Measurements from ENCODE around the gene NPHS1. TPM values are rescaled to one million over a fixed set of nuclear protein-coding genes. Genes with fewer than 3 reads are reported as not detected.

Gene NPHS1
- total RNA-seq, 2 donors from 2014 or later = not detected

DNA sequence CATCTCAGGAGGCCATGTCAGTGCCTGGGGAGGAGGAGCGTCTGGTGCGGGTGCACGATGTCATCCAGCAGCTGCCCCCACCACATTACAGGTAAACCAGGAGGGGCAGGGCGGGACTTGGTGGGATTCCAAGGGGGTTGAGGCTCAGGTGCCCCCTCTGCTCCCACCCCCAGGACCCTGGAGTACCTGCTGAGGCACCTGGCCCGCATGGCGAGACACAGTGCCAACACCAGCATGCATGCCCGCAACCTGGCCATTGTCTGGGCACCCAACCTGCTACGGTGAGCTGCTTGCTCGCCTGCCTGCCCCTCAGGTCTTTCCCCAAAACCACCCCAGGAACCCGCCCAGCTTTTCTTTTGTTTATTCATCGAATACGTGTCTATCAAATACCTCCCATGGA lies 69.7 kb downstream of the NPHS1 start:
- H3K4me3 ChIP-seq = no peak overlapping the region
- peaks cover 8% of the 10 kb centered on the region for H3K36me3 ChIP-seq
- H3K4me1 ChIP-seq = no peaks in the 10 kb centered on the region
- TF ChIP-seq, protein P1, sequence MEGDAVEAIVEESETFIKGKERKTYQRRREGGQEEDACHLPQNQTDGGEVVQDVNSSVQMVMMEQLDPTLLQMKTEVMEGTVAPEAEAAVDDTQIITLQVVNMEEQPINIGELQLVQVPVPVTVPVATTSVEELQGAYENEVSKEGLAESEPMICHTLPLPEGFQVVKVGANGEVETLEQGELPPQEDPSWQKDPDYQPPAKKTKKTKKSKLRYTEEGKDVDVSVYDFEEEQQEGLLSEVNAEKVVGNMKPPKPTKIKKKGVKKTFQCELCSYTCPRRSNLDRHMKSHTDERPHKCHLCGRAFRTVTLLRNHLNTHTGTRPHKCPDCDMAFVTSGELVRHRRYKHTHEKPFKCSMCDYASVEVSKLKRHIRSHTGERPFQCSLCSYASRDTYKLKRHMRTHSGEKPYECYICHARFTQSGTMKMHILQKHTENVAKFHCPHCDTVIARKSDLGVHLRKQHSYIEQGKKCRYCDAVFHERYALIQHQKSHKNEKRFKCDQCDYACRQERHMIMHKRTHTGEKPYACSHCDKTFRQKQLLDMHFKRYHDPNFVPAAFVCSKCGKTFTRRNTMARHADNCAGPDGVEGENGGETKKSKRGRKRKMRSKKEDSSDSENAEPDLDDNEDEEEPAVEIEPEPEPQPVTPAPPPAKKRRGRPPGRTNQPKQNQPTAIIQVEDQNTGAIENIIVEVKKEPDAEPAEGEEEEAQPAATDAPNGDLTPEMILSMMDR (IDR thresholded peaks at IDR 0.05) = no peak
- no peak overlapping the region for H3K27ac ChIP-seq
- no peak for DNase-seq (ENCODE audit: low spot score)
- no peaks in the 10 kb centered on the region for H3K27me3 ChIP-seq
- H3K9me3 ChIP-seq = no peaks in the 10 kb centered on the region

DNA sequence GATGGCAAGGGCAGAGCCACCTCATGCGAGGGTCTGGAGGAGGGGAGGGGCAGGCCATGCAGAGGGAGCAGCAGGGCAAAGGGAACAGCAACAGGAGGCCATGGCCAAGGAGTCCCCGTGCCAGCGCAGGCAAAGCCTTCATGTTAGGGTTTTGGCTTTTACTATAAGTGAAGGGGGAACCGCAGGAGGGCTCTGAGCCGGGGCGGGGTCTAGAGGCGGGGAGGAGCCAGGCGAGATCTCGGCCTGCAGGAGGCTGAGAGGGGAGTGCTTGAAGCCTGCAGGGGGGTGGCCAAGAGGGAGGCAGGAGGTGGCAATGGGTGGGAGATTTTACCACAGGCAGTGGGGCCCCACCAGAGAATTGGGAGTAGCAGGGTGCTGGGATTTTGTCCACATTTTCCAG lies 70.7 kb downstream of the NPHS1 start:
- no peak for DNase-seq (ENCODE audit: low spot score)
- Histone ChIP-seq H3K4me3 (no peak overlapping the region), H3K36me3 (peaks cover 8% of the 10 kb centered on the region), H3K9me3 (no peaks in the 10 kb centered on the region), H3K27me3 (no peaks in the 10 kb centered on the region), H3K27ac (no peak overlapping the region), H3K4me1 (no peaks in the 10 kb centered on the region)
- TF ChIP-seq, protein P1 (IDR thresholded peaks at IDR 0.05) = no peak

GRCh38 chr19:35780717-35781116 lies 71.6 kb downstream of the NPHS1 start:
- Histone ChIP-seq H3K27me3 (no peaks in the 10 kb centered on the region), H3K4me1 (peaks cover 0 to 6% of the 10 kb centered on the region in 2 donors), H3K9me3 (no peaks in the 10 kb centered on the region), H3K4me3 (no peak overlapping the region), H3K27ac (no peak overlapping the region), H3K36me3 (peaks cover 8% of the 10 kb centered on the region)
- TF ChIP-seq, protein P1 (IDR thresholded peaks at IDR 0.05) = no peak
- no peak for DNase-seq (ENCODE audit: low spot score)

GRCh38 chr19:35780058-35780457 lies 72.2 kb downstream of the NPHS1 start:
- Histone ChIP-seq H3K36me3 (peaks cover 8% of the 10 kb centered on the region), H3K9me3 (no peaks in the 10 kb centered on the region), H3K27me3 (no peaks in the 10 kb centered on the region), H3K27ac (no peak overlapping the region), H3K4me3 (no peak overlapping the region), H3K4me1 (peaks cover 0 to 8% of the 10 kb centered on the region in 2 donors)
- DNase-seq (ENCODE audit: low spot score) = no peak
- TF ChIP-seq, protein P1 (IDR thresholded peaks at IDR 0.05) = no peak

- H3K9me3 ChIP-seq = no peaks in the 10 kb centered on the region
- H3K36me3 ChIP-seq = peaks cover 8% of the 10 kb centered on the region
- DNase-seq (ENCODE audit: low spot score) = no peak
- peaks cover 0 to 15% of the 10 kb centered on the region in 2 donors for H3K4me1 ChIP-seq
- no peak overlapping the region for H3K27ac ChIP-seq
- TF ChIP-seq, protein P1 (IDR thresholded peaks at IDR 0.05) = no peak
- H3K4me3 ChIP-seq = no peak overlapping the region
- H3K27me3 ChIP-seq = no peaks in the 10 kb centered on the region
These were observed 73.3 kb downstream of the NPHS1 start for GRCh38 chr19:35779033-35779432.

GRCh38 chr19:35777961-35778360 lies 74.3 kb downstream of the NPHS1 start:
- TF ChIP-seq, protein P1 (IDR thresholded peaks at IDR 0.05) = no peak
- peaks cover 0 to 15% of the 10 kb centered on the region in 2 donors for H3K4me1 ChIP-seq
- no peak overlapping the region for H3K4me3 ChIP-seq
- H3K27ac ChIP-seq = no peak overlapping the region
- DNase-seq (ENCODE audit: low spot score) = no peak
- no peaks in the 10 kb centered on the region for H3K27me3 ChIP-seq
- H3K36me3 ChIP-seq = peaks cover 8% of the 10 kb centered on the region
- H3K9me3 ChIP-seq = no peaks in the 10 kb centered on the region
